Endodermal cell (in vitro differentiated cells): Measurements from ENCODE around the gene IGF2R. TPM values are rescaled to one million over a fixed set of nuclear protein-coding genes. Genes with fewer than 3 reads are reported as not detected.

Experiments
- DNase-seq: peaks from one replicate; pipeline ENCODE4 v3.0.0-alpha.2; 2017
- H3K27ac ChIP-seq: 2 replicates; pipeline ENCODE4 v1.5.1; 2013; ENCODE audit warnings: mild to moderate bottlenecking, low read depth, low read length, moderate library complexity
- H3K27me3 ChIP-seq: 2 replicates; pipeline ENCODE4 v1.6.1; 2013; ENCODE audit warnings: mild to moderate bottlenecking, low read length, moderate library complexity; ENCODE audit not compliant: insufficient read depth, control insufficient read depth, poor library complexity, severe bottlenecking
- H3K36me3 ChIP-seq: 2 replicates; pipeline ENCODE4 v1.7.0; 2013; ENCODE audit warnings: mild to moderate bottlenecking, low read length, moderate library complexity; ENCODE audit not compliant: control insufficient read depth, insufficient read depth
- H3K4me1 ChIP-seq: one replicate; pipeline ENCODE4 v1.7.0; 2013; ENCODE audit warnings: low read length; ENCODE audit not compliant: control insufficient read depth, insufficient read depth
- H3K4me3 ChIP-seq: 2 replicates; pipeline ENCODE4 v1.5.1; 2013; ENCODE audit warnings: mild to moderate bottlenecking, low read length, moderate library complexity
- H3K9ac ChIP-seq: 2 replicates; pipeline ENCODE4 v1.6.1; 2013; ENCODE audit warnings: mild to moderate bottlenecking, low read length, moderate library complexity; ENCODE audit not compliant: poor library complexity, severe bottlenecking; ENCODE audit errors: extremely low read depth
- H3K9me3 ChIP-seq: 2 replicates; pipeline ENCODE4 v1.6.1; 2013; ENCODE audit warnings: mild to moderate bottlenecking, low read length, moderate library complexity; ENCODE audit not compliant: control insufficient read depth
- H3K27ac Mint-ChIP-seq: 2 replicates; pipeline ENCODE4 v1.8.0; 2020; ENCODE audit warnings: mixed read lengths
- H3K27me3 Mint-ChIP-seq: 2 replicates; pipeline ENCODE4 v1.8.0; 2021; ENCODE audit warnings: mild to moderate bottlenecking, mixed read lengths; ENCODE audit not compliant: insufficient read depth
- H3K36me3 Mint-ChIP-seq: 2 replicates; pipeline ENCODE4 v1.8.0; 2020; ENCODE audit warnings: low read depth, mixed read lengths
- H3K4me1 Mint-ChIP-seq: 2 replicates; pipeline ENCODE4 v1.8.0; 2020; ENCODE audit warnings: mixed read lengths
- H3K4me3 Mint-ChIP-seq: 2 replicates; pipeline ENCODE4 v1.8.0; 2020; ENCODE audit warnings: mild to moderate bottlenecking, moderate library complexity, mixed read lengths
- H3K9me3 Mint-ChIP-seq: 2 replicates; pipeline ENCODE4 v1.8.0; 2020; ENCODE audit warnings: mild to moderate bottlenecking, mixed read lengths
- CTCF ChIP-seq: fragments of 200-600 bp; sonication (generic); conservative IDR thresholded peaks from 2 replicates; pipeline ENCODE4 v1.5.0; 2021; ENCODE audit warnings: antibody characterized with exemption, mild to moderate bottlenecking
- WGBS, 2 experiments: methylation state at CpG; one replicate each; pipeline versions ENCODE4 v1.1.5 to v1.1.7; 2013; ENCODE audit warnings: missing lambda C conversion rate in 2 of 2, mixed read lengths in 1 of 2; ENCODE audit not compliant: insufficient coverage in 1 of 2, insufficient read length in 1 of 2; 5-methylcytosine and 5-hydroxymethylcytosine counted together
- total RNA-seq, 2 donors: library from RNA; stranded (reverse); fragmentation: NEBNext Ultra II Directional in 1 of 2; extraction: Animal tissue kit (Norgen Biotek cat#: 25700) in 1 of 2; gene quantifications; 2 replicates in 1 of 2; 3 replicates in 1 of 2; pipeline ENCODE4 v1.2.1, GENCODE V29; 2021

Gene IGF2R
- total RNA-seq, 2 donors from 2014 or later: 103 to 130 TPM

- Mint-ChIP-seq H3K27me3 (no peaks in the 10 kb centered on the region), H3K27ac (no peak overlapping the region), H3K4me1 (peaks cover 45% of the 10 kb centered on the region), H3K9me3 (no peaks in the 10 kb centered on the region), H3K36me3 (peaks cover under 1% of the 10 kb centered on the region), H3K4me3 (no peak overlapping the region)
- no peak for TF ChIP-seq CTCF
- H3K4me3 ChIP-seq: no peak overlapping the region
- H3K4me1 ChIP-seq: peaks cover 9% of the 10 kb centered on the region
- H3K27ac ChIP-seq: no peak overlapping the region
- 66 to 83% methylated on average over 2 of the region's 2 CpGs for WGBS, 2 experiments
- H3K9me3 ChIP-seq: no peaks in the 10 kb centered on the region
- no peak for DNase-seq
- H3K36me3 ChIP-seq: no peaks in the 10 kb centered on the region
- no peak overlapping the region for H3K9ac ChIP-seq
- no peaks in the 10 kb centered on the region for H3K27me3 ChIP-seq
These were observed 14.8 kb downstream of the IGF2R start for GRCh38 chr6:159983641-159984080.

- WGBS, 2 experiments: 90 to 94% methylated on average over 9 to 11 of the region's 11 CpGs
- Histone ChIP-seq H3K27me3 (no peaks in the 10 kb centered on the region), H3K9ac (no peak overlapping the region), H3K36me3 (no peaks in the 10 kb centered on the region), H3K9me3 (no peaks in the 10 kb centered on the region), H3K27ac (no peak overlapping the region), H3K4me1 (peaks cover 6% of the 10 kb centered on the region), H3K4me3 (no peak overlapping the region)
- DNase-seq: no peak
- no peak overlapping the region for H3K27ac Mint-ChIP-seq
- H3K27me3 Mint-ChIP-seq: no peaks in the 10 kb centered on the region
- peaks cover 44% of the 10 kb centered on the region for H3K4me1 Mint-ChIP-seq
- H3K36me3 Mint-ChIP-seq: peaks cover 2% of the 10 kb centered on the region
- no peak overlapping the region for H3K4me3 Mint-ChIP-seq
- no peaks in the 10 kb centered on the region for H3K9me3 Mint-ChIP-seq
- TF ChIP-seq CTCF: no peak
These were observed 15.4 kb downstream of the IGF2R start for GRCh38 chr6:159984268-159984786.

GRCh38 chr6:159985296-159985945 lies 16.5 kb downstream of the IGF2R start:
- Histone ChIP-seq H3K27ac (no peak overlapping the region), H3K9ac (no peak overlapping the region), H3K9me3 (no peaks in the 10 kb centered on the region), H3K36me3 (no peaks in the 10 kb centered on the region), H3K4me1 (peaks cover 5% of the 10 kb centered on the region), H3K27me3 (no peaks in the 10 kb centered on the region), H3K4me3 (no peak overlapping the region)
- no peak for DNase-seq
- H3K27ac Mint-ChIP-seq: peak overlapping the region; percentile 74
- no peak for TF ChIP-seq CTCF
- WGBS, 2 experiments: 92 to 95% methylated on average over 7 to 11 of the region's 11 CpGs
- H3K36me3 Mint-ChIP-seq: peaks cover 2% of the 10 kb centered on the region
- H3K4me3 Mint-ChIP-seq: no peak overlapping the region
- no peaks in the 10 kb centered on the region for H3K27me3 Mint-ChIP-seq
- no peaks in the 10 kb centered on the region for H3K9me3 Mint-ChIP-seq
- peaks cover 44% of the 10 kb centered on the region for H3K4me1 Mint-ChIP-seq
